Neural progenitor cell (in vitro differentiated cells): ENCODE measurements around the gene SLC30A3.
A peak's percentile ranks its signal among the peaks of the same experiment; 100 is the strongest.

Experiments
- CTCF ChIP-seq: fragments of 200-600 bp; sonication (generic); IDR thresholded peaks from 2 replicates; pipeline ENCODE4 v1.5.1; 2017; ENCODE audit warnings: antibody characterized with exemption, mild to moderate bottlenecking
- EZH2 ChIP-seq: fragments of 200-600 bp; sonication (generic); IDR thresholded peaks from 2 replicates; pipeline ENCODE4 v1.6.1; 2017; ENCODE audit warnings: antibody characterized with exemption, mild to moderate bottlenecking, moderate library complexity
- EZH2phosphoT487 ChIP-seq: fragments of 200-600 bp; sonication (generic); IDR thresholded peaks from 2 replicates; pipeline ENCODE4 v1.6.1; 2017; ENCODE audit warnings: antibody characterized with exemption

DNA sequence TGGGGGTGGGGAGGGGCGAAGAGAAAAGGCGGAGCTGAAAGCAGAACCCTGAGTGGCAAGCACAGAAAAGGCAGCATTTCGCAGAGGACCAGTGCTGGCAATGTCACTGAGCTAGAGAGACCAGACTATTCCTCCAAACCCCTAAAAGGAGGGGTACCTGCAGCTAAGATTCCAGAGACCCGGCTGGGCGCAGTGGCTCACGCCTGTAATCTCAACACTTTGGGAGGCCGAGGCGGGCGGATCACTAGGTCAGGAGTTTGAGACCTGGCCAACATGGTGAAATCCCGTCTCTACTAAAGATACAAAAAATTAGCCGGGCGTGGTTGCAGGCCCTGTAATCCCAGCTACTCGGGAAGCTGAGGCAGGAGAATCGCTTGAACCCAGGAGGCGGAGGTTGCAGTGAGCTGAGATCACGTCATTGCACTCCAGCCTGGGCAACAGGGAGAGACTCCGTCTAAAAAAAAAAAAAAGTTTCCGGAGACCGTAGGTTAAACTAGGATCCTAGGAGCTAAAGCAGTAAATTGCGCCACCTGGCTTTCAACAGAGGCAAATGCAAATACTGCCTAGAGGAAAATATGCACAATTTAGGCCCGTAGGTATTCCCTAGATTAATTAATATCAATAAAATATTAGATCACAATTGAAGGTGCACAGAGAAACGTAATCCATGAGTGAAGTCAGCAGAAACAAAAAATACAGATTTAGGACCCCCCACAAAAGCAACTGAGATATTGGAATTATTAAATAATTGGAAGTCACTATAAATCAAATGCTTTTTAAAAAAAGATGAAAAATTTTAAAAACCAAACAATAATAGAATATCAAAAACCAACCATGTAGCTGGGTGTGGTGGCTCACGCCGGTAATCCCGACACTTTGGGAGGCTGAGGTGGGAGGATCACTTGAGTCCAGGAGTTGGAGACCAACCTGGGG, 40.5 kb upstream of the SLC30A3 start:
- TF ChIP-seq CTCF (peak; percentile 93), EZH2 (no peak), EZH2phosphoT487 (no peak)
